Measurements from ENCODE around the gene ERBB2.

The ERBB2 gene

GRCh38 chr17:39726617-39727016 lies 26.8 kb downstream of the ERBB2 start:
- H3K27ac ChIP-seq (ENCODE audit: insufficient read depth, low read depth, low read length, poor library complexity, severe bottlenecking), result no peak overlapping the region
- 91 to 93% methylated on average over 9 of the region's 9 CpGs for WGBS, 2 experiments
- H3K4me1 ChIP-seq (ENCODE audit: control insufficient read depth, insufficient read depth, low read length), result no peaks in the 10 kb centered on the region
- no peaks in the 10 kb centered on the region for H3K27me3 ChIP-seq (ENCODE audit: control insufficient read depth, insufficient read depth, low read length, poor library complexity, severe bottlenecking)
- no peaks in the 10 kb centered on the region for H3K9me3 ChIP-seq (ENCODE audit: control insufficient read depth, low read length)
- peaks cover 22% of the 10 kb centered on the region for H3K36me3 ChIP-seq (ENCODE audit: control insufficient read depth, insufficient read depth, low read length)
- no peak overlapping the region for H3K4me3 ChIP-seq (ENCODE audit: insufficient read depth, low read depth, low read length)

DNA sequence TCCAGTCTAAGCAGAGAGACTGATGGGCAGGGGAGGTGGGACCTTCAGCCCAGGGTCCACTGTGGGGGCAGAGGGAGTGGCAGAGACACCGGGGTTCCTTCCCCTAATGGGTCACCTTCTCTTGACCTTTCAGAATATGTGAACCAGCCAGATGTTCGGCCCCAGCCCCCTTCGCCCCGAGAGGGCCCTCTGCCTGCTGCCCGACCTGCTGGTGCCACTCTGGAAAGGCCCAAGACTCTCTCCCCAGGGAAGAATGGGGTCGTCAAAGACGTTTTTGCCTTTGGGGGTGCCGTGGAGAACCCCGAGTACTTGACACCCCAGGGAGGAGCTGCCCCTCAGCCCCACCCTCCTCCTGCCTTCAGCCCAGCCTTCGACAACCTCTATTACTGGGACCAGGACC lies 27.7 kb downstream of the ERBB2 start:
- no peaks in the 10 kb centered on the region for H3K27me3 ChIP-seq (ENCODE audit: control insufficient read depth, insufficient read depth, low read length, poor library complexity, severe bottlenecking)
- H3K4me1 ChIP-seq (ENCODE audit: control insufficient read depth, insufficient read depth, low read length), result no peaks in the 10 kb centered on the region
- H3K9me3 ChIP-seq (ENCODE audit: control insufficient read depth, low read length), result no peaks in the 10 kb centered on the region
- H3K27ac ChIP-seq (ENCODE audit: insufficient read depth, low read depth, low read length, poor library complexity, severe bottlenecking), result no peak overlapping the region
- peaks cover 22% of the 10 kb centered on the region for H3K36me3 ChIP-seq (ENCODE audit: control insufficient read depth, insufficient read depth, low read length)
- H3K4me3 ChIP-seq (ENCODE audit: insufficient read depth, low read depth, low read length), result no peak overlapping the region
- 93% methylated on average over 10 of the region's 10 CpGs for WGBS, 2 experiments

GRCh38 chr17:39729280-39729851 lies 29.5 kb downstream of the ERBB2 start:
- no peak overlapping the region for H3K27ac ChIP-seq (ENCODE audit: insufficient read depth, low read depth, low read length, poor library complexity, severe bottlenecking)

GRCh38 chr17:39730095-39730921 lies 30.4 kb downstream of the ERBB2 start, which contains the start of gene MIEN1:
MIEN1 (minus strand) TSS chr17:39730532; CDS start chr17:39730495, 37 bp downstream.
- Histone ChIP-seq H3K36me3 (ENCODE audit: control insufficient read depth, insufficient read depth, low read length) (peaks cover 18% of the 10 kb centered on the region), H3K27me3 (ENCODE audit: control insufficient read depth, insufficient read depth, low read length, poor library complexity, severe bottlenecking) (no peaks in the 10 kb centered on the region), H3K9me3 (ENCODE audit: control insufficient read depth, low read length) (no peaks in the 10 kb centered on the region), H3K4me3 (ENCODE audit: insufficient read depth, low read depth, low read length) (peak within 1 kb of the TSS; percentile 74), H3K27ac (ENCODE audit: insufficient read depth, low read depth, low read length, poor library complexity, severe bottlenecking) (no peak within 1 kb of the TSS), H3K4me1 (ENCODE audit: control insufficient read depth, insufficient read depth, low read length) (no peaks in the 10 kb centered on the region)
- WGBS, 2 experiments, result 4% methylated on average over 65 of the region's 65 CpGs

More at GRCh38 chr17:39729280-39729851, 29.5 kb downstream of the ERBB2 start:
- Histone ChIP-seq H3K4me3 (ENCODE audit: insufficient read depth, low read depth, low read length) (peak overlapping the region; percentile 74), H3K36me3 (ENCODE audit: control insufficient read depth, insufficient read depth, low read length) (peaks cover 22% of the 10 kb centered on the region), H3K4me1 (ENCODE audit: control insufficient read depth, insufficient read depth, low read length) (no peaks in the 10 kb centered on the region), H3K9me3 (ENCODE audit: control insufficient read depth, low read length) (no peaks in the 10 kb centered on the region), H3K27me3 (ENCODE audit: control insufficient read depth, insufficient read depth, low read length, poor library complexity, severe bottlenecking) (no peaks in the 10 kb centered on the region)
- 87 to 89% methylated on average over 6 of the region's 6 CpGs for WGBS, 2 experiments

DNA sequence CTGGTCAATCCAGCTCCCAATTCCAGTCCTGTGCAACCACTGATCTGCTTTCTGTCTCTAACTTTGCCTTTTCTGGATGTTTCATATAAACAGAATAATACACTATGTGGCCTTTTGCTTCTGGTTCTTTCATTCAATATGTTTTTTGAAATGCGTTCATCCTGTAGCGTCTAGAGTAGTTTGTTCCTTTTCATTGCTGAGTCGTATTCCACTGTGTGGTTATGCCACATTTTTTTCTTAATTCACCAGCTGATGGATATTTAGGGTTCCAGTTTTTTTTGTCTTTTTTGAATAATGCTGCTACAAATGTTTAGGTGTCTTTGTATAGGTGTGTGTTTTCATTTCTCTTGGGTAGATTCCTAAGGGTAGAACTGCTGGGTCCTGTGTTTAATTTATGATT lies 32.7 kb downstream of the ERBB2 start:
- WGBS, 2 experiments, result 90 to 96% methylated on average over 3 of the region's 3 CpGs
- H3K27ac ChIP-seq (ENCODE audit: insufficient read depth, low read depth, low read length, poor library complexity, severe bottlenecking), result no peak overlapping the region
- peaks cover 10% of the 10 kb centered on the region for H3K36me3 ChIP-seq (ENCODE audit: control insufficient read depth, insufficient read depth, low read length)
- H3K9me3 ChIP-seq (ENCODE audit: control insufficient read depth, low read length), result no peaks in the 10 kb centered on the region
- H3K27me3 ChIP-seq (ENCODE audit: control insufficient read depth, insufficient read depth, low read length, poor library complexity, severe bottlenecking), result peaks cover 13% of the 10 kb centered on the region
- H3K4me3 ChIP-seq (ENCODE audit: insufficient read depth, low read depth, low read length), result no peak overlapping the region
- peaks cover 1% of the 10 kb centered on the region for H3K4me1 ChIP-seq (ENCODE audit: control insufficient read depth, insufficient read depth, low read length)

DNA sequence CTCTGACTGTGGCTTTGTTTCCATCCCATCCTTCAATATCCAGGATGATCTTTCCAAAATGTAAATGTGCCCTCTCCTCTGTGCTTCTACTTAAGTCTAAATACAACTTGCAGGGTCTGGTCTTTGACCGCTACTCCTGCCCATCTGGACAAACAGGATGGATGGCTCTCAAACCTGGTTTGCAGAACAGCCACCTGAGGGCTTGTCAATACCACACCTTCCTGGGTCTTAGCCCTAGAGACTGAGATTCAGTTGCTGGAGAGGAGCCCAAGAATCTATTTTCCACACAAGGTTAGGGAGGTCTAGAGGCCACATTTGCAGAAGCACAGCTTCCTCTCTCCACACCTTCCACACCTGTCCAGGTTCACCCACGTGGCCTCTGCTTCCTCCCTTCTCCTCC lies 36.0 kb downstream of the ERBB2 start:
- no peaks in the 10 kb centered on the region for H3K36me3 ChIP-seq (ENCODE audit: control insufficient read depth, insufficient read depth, low read length)
- H3K27me3 ChIP-seq (ENCODE audit: control insufficient read depth, insufficient read depth, low read length, poor library complexity, severe bottlenecking), result peaks cover 46% of the 10 kb centered on the region
- 80 to 83% methylated on average over 2 of the region's 2 CpGs for WGBS, 2 experiments
- no peak overlapping the region for H3K27ac ChIP-seq (ENCODE audit: insufficient read depth, low read depth, low read length, poor library complexity, severe bottlenecking)
- no peaks in the 10 kb centered on the region for H3K9me3 ChIP-seq (ENCODE audit: control insufficient read depth, low read length)
- H3K4me3 ChIP-seq (ENCODE audit: insufficient read depth, low read depth, low read length), result no peak overlapping the region
- H3K4me1 ChIP-seq (ENCODE audit: control insufficient read depth, insufficient read depth, low read length), result peaks cover 25% of the 10 kb centered on the region

- H3K27ac ChIP-seq (ENCODE audit: insufficient read depth, low read depth, low read length, poor library complexity, severe bottlenecking), result no peak overlapping the region
- H3K9me3 ChIP-seq (ENCODE audit: control insufficient read depth, low read length), result no peaks in the 10 kb centered on the region
- H3K36me3 ChIP-seq (ENCODE audit: control insufficient read depth, insufficient read depth, low read length), result no peaks in the 10 kb centered on the region
- H3K27me3 ChIP-seq (ENCODE audit: control insufficient read depth, insufficient read depth, low read length, poor library complexity, severe bottlenecking), result peaks cover 48% of the 10 kb centered on the region
- WGBS, 2 experiments, result 82 to 88% methylated on average over 10 of the region's 10 CpGs
- no peak overlapping the region for H3K4me3 ChIP-seq (ENCODE audit: insufficient read depth, low read depth, low read length)
- peaks cover 26% of the 10 kb centered on the region for H3K4me1 ChIP-seq (ENCODE audit: control insufficient read depth, insufficient read depth, low read length)
These were observed 36.7 kb downstream of the ERBB2 start for GRCh38 chr17:39736319-39737165.

GRCh38 chr17:39737206-39737759 lies 37.4 kb downstream of the ERBB2 start:
- peaks cover 26% of the 10 kb centered on the region for H3K4me1 ChIP-seq (ENCODE audit: control insufficient read depth, insufficient read depth, low read length)
- WGBS, 2 experiments, result 60 to 62% methylated on average over 13 of the region's 13 CpGs
- no peak overlapping the region for H3K27ac ChIP-seq (ENCODE audit: insufficient read depth, low read depth, low read length, poor library complexity, severe bottlenecking)
- H3K9me3 ChIP-seq (ENCODE audit: control insufficient read depth, low read length), result no peaks in the 10 kb centered on the region
- H3K36me3 ChIP-seq (ENCODE audit: control insufficient read depth, insufficient read depth, low read length), result no peaks in the 10 kb centered on the region
- H3K27me3 ChIP-seq (ENCODE audit: control insufficient read depth, insufficient read depth, low read length, poor library complexity, severe bottlenecking), result peaks cover 48% of the 10 kb centered on the region
- peak overlapping the region; percentile 46 for H3K4me3 ChIP-seq (ENCODE audit: insufficient read depth, low read depth, low read length)

- WGBS, 2 experiments, result 4% methylated on average over 34 of the region's 34 CpGs
- H3K36me3 ChIP-seq (ENCODE audit: control insufficient read depth, insufficient read depth, low read length), result no peaks in the 10 kb centered on the region
- no peaks in the 10 kb centered on the region for H3K9me3 ChIP-seq (ENCODE audit: control insufficient read depth, low read length)
- H3K27ac ChIP-seq (ENCODE audit: insufficient read depth, low read depth, low read length, poor library complexity, severe bottlenecking), result no peak within 1 kb of the TSS
- peaks cover 26% of the 10 kb centered on the region for H3K4me1 ChIP-seq (ENCODE audit: control insufficient read depth, insufficient read depth, low read length)
- H3K27me3 ChIP-seq (ENCODE audit: control insufficient read depth, insufficient read depth, low read length, poor library complexity, severe bottlenecking), result peaks cover 48% of the 10 kb centered on the region
- H3K4me3 ChIP-seq (ENCODE audit: insufficient read depth, low read depth, low read length), result peak within 1 kb of the TSS; percentile 46
These were observed 38.1 kb downstream of the ERBB2 start, which contains the start of gene GRB7 for GRCh38 chr17:39737760-39738567. GRB7 (plus strand) TSS chr17:39737938; CDS start chr17:39742302, 4,364 bp downstream.
